ENCODE measurements around the gene EPS8. TPM values are rescaled to one million over a fixed set of nuclear protein-coding genes. Genes with fewer than 3 reads are reported as not detected.
A peak's percentile ranks its signal among the peaks of the same experiment; 100 is the strongest.

The EPS8 gene
- total and polyA plus RNA-seq, 3 donors from 2014 or later, result 40.0 to 81.8 (median 65.3) TPM

DNA sequence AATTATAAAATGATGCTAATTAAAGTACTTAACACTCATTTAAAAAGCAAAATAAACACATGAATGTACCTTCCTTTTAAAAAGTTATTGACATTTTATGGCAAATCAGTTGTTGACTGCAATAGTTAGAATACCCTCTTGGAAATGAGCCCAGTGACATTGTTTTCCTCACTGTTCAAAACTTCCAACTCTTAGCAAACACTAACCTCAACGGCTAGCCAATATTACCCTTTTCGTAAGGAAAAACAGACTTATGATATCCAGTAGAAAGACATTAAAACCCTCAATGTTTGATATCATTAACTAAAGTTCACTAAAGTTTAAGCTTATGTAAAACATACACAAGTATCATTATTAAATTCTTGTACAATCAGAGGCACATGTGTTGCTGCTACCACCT is 83.6 kb downstream of the EPS8 start:
- Histone ChIP-seq H3K27me3 (no peaks in the 10 kb centered on the region), H3K4me1 (peaks cover 13% of the 10 kb centered on the region), H3K4me3 (no peak overlapping the region), H3K36me3 (ENCODE audit: low read depth, missing control alignments) (no peaks in the 10 kb centered on the region), H3K9me3 (no peaks in the 10 kb centered on the region), H3K27ac (no peak overlapping the region)
- intact Hi-C loops (cut with DNase I; ENCODE audit: low total_unique reads), result no loop called here
- WGBS, 2 donors, result 59 to 62% methylated on average over 2 of the region's 2 CpGs
- TF ChIP-seq, protein P1, sequence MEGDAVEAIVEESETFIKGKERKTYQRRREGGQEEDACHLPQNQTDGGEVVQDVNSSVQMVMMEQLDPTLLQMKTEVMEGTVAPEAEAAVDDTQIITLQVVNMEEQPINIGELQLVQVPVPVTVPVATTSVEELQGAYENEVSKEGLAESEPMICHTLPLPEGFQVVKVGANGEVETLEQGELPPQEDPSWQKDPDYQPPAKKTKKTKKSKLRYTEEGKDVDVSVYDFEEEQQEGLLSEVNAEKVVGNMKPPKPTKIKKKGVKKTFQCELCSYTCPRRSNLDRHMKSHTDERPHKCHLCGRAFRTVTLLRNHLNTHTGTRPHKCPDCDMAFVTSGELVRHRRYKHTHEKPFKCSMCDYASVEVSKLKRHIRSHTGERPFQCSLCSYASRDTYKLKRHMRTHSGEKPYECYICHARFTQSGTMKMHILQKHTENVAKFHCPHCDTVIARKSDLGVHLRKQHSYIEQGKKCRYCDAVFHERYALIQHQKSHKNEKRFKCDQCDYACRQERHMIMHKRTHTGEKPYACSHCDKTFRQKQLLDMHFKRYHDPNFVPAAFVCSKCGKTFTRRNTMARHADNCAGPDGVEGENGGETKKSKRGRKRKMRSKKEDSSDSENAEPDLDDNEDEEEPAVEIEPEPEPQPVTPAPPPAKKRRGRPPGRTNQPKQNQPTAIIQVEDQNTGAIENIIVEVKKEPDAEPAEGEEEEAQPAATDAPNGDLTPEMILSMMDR (IDR thresholded peaks at IDR 0.05), result no peak
- TF ChIP-seq POLR2A (IDR thresholded peaks at IDR 0.05), result no peak
- DNase-seq, result no peak

DNA sequence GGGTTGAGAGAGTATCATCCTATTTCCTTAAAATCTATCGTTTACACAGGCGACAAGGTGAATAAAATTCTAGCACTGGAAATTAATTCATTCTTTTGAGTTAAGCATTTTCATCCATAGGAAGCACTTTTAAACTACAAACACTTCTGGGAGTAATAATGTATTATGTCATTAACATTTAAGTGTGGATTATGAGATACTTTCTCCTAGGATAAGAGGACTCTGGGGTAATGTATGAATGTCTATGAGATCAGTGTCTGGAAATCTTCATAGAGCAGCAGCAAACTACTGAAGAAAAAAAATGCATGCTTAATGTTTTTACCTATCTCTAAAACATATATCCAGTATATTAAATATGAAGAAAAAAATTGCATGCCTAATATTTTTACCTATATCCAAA is 86.9 kb downstream of the EPS8 start:
- no peaks in the 10 kb centered on the region for H3K9me3 ChIP-seq
- DNase-seq, result no peak
- intact Hi-C loops (cut with DNase I; ENCODE audit: low total_unique reads), result no loop called here
- peaks cover 31% of the 10 kb centered on the region for H3K4me1 ChIP-seq
- 70 to 71% methylated on average over 2 of the region's 2 CpGs for WGBS, 2 donors
- H3K27me3 ChIP-seq, result no peaks in the 10 kb centered on the region
- no peak for TF ChIP-seq POLR2A (IDR thresholded peaks at IDR 0.05)
- TF ChIP-seq, protein P1 (IDR thresholded peaks at IDR 0.05), result no peak
- H3K27ac ChIP-seq, result peak overlapping the region; percentile 45 to 85
- no peak overlapping the region for H3K4me3 ChIP-seq
- no peaks in the 10 kb centered on the region for H3K36me3 ChIP-seq (ENCODE audit: low read depth, missing control alignments)

DNA sequence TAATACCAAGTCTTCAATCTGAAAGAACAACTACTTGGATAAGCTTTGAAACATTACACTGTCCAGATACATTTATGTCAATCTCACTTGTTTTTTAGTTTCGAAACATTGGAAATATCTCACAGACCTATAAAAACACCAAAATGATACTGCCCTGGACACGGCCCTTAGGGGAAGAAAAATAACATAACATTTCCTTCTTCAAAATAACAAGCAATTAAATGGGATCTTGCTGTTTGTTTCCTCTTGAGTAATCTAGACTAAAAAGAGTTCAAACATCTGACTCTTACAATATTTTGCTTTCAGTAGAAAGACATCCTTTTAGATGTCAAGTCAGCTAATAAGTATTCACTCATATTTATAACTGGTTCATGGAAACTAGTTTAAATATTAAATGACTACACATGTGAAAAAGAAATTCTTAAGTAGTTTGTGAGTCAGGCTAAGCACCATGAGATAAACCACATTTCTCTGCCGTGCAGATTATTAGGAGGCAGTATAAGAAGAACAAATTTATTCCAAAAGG is 87.5 kb downstream of the EPS8 start:
- H3K4me1 ChIP-seq, result peaks cover 31% of the 10 kb centered on the region
- H3K36me3 ChIP-seq (ENCODE audit: low read depth, missing control alignments), result no peaks in the 10 kb centered on the region
- no peak for DNase-seq
- no peak for TF ChIP-seq POLR2A (IDR thresholded peaks at IDR 0.05)
- TF ChIP-seq, protein P1 (IDR thresholded peaks at IDR 0.05), result no peak
- H3K9me3 ChIP-seq, result no peaks in the 10 kb centered on the region
- no peak overlapping the region for H3K4me3 ChIP-seq
- 20 to 22% methylated on average over 3 of the region's 3 CpGs for WGBS, 2 donors
- no peaks in the 10 kb centered on the region for H3K27me3 ChIP-seq
- H3K27ac ChIP-seq, result peak overlapping the region; percentile 45 to 85
- intact Hi-C loops (cut with DNase I; ENCODE audit: low total_unique reads), result no loop called here

DNA sequence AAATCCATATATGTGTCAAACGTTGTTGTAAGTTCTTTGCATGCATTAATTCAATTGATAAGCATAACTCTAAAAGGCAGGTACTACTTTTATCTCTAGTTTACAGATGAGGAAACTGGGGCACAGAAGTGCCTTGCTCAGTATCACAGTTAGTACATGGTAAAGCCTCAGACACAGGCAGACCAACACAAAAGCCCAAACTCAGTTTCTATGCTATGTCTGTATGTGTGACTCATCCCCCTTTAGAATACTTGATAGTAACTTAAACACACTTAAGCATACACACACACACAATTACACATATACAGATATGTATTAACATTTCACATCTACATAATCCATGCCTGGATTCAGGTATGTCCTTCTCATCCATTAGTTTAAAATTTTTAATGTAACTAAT is 88.0 kb downstream of the EPS8 start:
- Histone ChIP-seq H3K27me3 (no peaks in the 10 kb centered on the region), H3K27ac (peak overlapping the region in 1 of 2 donors; percentile 85), H3K9me3 (no peaks in the 10 kb centered on the region), H3K36me3 (ENCODE audit: low read depth, missing control alignments) (no peaks in the 10 kb centered on the region), H3K4me3 (no peak overlapping the region), H3K4me1 (peaks cover 31% of the 10 kb centered on the region)
- TF ChIP-seq, protein P1 (IDR thresholded peaks at IDR 0.05), result no peak
- TF ChIP-seq POLR2A (IDR thresholded peaks at IDR 0.05), result no peak
- intact Hi-C loops (cut with DNase I; ENCODE audit: low total_unique reads), result no loop called here
- 60 to 61% methylated on average over 1 of the region's 1 CpG for WGBS, 2 donors
- DNase-seq, result no peak

DNA sequence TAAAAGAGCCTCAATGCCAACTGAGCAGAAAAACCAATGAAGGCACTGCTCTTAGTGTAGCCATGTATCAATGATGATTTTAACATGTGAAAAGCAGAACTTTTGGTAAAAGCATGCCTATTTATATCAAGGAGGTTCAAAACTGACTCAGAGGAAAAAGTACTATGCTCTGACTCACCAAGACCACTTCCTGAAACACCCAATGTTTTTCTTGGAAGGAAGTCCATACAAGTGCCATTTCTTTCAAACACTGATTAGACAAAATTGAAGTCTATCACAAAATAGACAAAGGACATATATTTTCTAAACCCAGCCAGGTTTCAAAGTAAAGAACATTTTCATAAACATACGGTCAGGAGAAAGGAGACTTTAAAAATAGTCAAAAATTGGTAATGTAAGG is 88.6 kb downstream of the EPS8 start:
- intact Hi-C loops (cut with DNase I; ENCODE audit: low total_unique reads), result no loop called here
- Histone ChIP-seq H3K27ac (peak overlapping the region in 1 of 2 donors; percentile 85), H3K4me1 (peaks cover 31% of the 10 kb centered on the region), H3K9me3 (no peaks in the 10 kb centered on the region), H3K27me3 (no peaks in the 10 kb centered on the region), H3K4me3 (no peak overlapping the region), H3K36me3 (ENCODE audit: low read depth, missing control alignments) (no peaks in the 10 kb centered on the region)
- WGBS, 2 donors, result 75 to 76% methylated on average over 1 of the region's 1 CpG
- TF ChIP-seq, protein P1 (IDR thresholded peaks at IDR 0.05), result no peak
- TF ChIP-seq POLR2A (IDR thresholded peaks at IDR 0.05), result no peak
- DNase-seq, result no peak
